Choroid plexus epithelial cell (primary cell): ENCODE measurements around the gene B3GNT8.
A peak's percentile ranks its signal among the peaks of the same experiment; 100 is the strongest.

Experiments
- DNase-seq: peaks from one replicate; pipeline ENCODE4 v3.0.0-alpha.2; 2010; ENCODE audit warnings: low read depth
- H3K4me3 ChIP-seq: 2 replicates; pipeline ENCODE4 v1.5.1; 2011; ENCODE audit warnings: low read depth, mild to moderate bottlenecking, control low read depth, low read length, moderate library complexity
- TF ChIP-seq, protein P1 (sequence below): conservative IDR thresholded peaks from 2 replicates; pipeline ENCODE4 v1.5.1; 2011; ENCODE audit warnings: low read depth, mild to moderate bottlenecking, control low read depth, inconsistent platforms, low read length, moderate library complexity

The B3GNT8 gene

DNA sequence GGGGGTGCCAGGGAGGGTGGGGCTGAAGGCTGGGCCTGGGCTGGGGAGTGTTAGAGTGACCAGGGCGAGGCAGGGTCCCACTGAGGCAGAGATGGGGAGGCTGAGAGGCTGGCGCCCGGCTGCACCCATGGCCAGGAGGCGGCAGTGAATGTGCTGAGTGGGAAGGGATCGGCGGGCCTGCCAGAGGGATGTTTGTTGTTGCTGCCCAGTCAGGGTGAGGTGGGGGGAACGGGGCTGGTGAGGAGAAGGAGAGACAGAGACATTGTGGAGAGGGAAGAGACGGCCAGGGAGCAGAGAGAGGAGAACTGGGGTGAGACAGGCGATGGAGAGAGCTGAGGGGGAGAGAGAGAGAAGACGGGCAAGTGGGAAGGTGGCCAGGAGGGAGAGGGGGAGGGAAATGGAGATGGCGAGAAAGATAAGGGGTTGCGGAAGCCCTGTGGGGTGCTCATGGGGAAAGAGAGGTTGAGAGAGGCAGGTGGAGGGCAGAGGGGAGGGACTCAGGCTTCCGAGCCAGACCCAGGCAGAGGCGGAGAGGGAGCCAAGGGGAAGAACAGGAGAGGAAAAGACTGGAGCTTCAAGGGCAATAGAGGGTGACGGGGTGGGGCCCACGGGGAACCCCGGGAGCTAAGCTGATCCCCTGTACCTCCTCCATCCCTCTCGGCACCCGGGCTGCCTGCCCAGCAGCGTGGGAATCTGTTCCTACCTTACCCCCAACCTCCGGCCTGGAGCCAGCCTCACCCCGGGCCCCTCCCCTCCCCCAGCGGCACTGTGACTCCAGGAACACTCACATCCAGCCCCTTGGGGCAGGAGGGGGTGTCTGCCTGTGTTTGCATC, 690 bp upstream of the B3GNT8 start:
- TF ChIP-seq, protein P1, sequence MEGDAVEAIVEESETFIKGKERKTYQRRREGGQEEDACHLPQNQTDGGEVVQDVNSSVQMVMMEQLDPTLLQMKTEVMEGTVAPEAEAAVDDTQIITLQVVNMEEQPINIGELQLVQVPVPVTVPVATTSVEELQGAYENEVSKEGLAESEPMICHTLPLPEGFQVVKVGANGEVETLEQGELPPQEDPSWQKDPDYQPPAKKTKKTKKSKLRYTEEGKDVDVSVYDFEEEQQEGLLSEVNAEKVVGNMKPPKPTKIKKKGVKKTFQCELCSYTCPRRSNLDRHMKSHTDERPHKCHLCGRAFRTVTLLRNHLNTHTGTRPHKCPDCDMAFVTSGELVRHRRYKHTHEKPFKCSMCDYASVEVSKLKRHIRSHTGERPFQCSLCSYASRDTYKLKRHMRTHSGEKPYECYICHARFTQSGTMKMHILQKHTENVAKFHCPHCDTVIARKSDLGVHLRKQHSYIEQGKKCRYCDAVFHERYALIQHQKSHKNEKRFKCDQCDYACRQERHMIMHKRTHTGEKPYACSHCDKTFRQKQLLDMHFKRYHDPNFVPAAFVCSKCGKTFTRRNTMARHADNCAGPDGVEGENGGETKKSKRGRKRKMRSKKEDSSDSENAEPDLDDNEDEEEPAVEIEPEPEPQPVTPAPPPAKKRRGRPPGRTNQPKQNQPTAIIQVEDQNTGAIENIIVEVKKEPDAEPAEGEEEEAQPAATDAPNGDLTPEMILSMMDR: no peak
- peak overlapping the region; percentile 51 for H3K4me3 ChIP-seq
- peak; percentile 22 for DNase-seq

DNA sequence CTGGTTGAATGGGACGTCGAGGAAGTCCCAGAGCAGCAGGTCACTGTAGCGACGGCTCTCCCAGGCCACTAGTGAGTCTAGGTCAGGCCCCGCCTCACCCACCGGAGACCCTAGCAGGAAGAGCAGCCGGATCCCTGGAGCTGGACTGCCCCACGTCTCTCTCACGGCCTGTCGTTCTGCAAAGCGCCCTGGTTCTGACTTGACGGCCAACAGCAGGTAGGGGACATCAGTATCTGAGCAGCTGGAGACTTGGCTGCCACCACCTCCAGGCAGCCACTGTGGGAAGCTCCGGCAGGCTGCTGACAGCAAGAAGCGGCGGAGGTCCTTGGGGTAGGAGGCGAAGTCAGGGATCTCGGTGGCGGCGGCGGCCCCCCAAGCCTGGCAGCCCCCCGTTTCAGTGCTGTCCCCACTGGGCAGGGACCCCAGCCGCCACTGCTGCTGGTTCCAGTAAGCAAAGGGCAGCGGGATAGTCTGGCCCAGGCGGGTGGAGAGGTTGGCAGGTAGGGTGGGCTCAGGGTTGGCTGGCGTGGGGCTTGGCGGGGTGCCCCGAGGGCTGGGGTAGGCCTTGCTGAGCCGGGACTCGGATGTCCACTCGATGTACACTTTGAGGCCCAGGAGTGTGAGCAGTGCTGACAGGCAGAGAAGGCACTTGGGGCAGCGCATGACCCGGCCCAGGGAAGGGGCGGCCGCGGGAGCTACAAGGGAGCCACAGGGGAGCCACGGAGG, 895 bp downstream of the B3GNT8 start:
- TF ChIP-seq, protein P1: no peak
- DNase-seq: no peak
- no peak overlapping the region for H3K4me3 ChIP-seq

DNA sequence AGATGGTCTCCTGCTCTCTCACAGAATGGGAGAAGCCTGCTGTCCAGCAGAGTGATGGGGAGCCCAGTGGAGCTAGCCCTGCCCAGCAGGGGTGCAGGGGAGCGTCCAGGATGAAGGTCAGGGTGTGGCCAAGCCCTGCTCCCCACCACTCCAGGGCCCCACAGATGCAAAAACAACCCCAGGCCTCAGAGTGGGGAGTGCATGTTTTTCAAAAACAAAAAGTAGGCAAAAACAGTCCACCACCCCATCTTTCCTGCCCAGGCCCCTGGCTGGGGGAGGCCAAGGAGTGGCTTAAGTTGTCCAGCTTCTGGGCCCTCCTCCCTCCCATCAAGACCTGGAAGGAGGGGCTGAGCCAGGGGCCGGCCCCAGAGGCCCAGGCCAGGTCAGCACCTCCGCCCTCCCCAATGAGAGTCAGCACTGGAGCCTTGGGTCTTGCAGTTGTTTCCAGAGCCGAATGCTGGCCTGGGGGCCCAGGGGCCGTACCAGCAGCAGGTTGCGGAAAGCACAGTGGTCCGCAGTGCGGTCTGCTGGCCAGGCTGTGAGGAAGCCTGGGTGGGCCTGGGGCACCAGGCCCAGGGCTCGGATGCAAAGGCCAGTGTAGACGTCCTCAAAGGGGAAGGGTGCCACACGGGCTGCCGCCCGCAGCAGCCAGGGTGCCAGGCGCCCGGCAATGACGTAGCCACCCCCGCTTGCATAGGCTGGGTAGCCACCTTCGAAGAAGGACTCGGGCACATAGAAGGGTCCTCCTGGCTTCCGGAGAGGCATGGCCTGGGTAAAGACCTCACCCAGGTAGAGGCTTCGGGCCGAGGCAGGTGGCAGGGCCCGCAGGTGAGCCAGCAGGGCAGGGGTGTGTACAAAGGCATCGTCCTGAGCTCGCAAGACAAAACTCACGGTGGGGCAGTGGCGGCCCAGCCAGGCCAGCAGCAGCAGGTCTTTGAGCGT, 1.7 kb downstream of the B3GNT8 start:
- DNase-seq: no peak
- TF ChIP-seq, protein P1: no peak
- H3K4me3 ChIP-seq: no peak overlapping the region

DNA sequence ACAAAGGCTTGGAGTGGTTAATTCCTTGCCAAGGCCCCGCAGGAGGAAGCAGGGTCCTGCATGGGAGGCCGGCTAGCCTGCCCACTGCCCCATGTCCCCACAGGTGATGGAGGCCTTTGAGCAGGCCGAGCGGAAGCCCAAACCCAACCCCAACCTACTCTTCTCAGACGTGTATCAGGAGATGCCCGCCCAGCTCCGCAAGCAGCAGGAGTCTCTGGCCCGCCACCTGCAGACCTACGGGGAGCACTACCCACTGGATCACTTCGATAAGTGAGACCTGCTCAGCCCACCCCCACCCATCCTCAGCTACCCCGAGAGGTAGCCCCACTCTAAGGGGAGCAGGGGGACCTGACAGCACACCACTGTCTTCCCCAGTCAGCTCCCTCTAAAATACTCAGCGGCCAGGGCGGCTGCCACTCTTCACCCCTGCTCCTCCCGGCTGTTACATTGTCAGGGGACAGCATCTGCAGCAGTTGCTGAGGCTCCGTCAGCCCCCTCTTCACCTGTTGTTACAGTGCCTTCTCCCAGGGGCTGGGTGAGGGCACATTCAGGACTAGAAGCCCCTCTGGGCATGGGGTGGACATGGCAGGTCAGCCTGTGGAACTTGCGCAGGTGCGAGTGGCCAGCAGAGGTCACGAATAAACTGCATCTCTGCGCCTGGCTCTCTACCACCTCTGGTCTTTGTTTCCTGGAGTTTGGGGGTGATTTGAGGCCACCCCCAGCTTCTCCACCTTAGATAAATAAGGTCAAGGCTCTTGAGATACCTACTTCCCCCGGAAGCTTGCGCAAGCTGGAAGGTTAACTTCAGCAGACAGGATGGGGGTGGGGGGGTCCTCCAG, 2.6 kb downstream of the B3GNT8 start:
- no peak for DNase-seq

DNA sequence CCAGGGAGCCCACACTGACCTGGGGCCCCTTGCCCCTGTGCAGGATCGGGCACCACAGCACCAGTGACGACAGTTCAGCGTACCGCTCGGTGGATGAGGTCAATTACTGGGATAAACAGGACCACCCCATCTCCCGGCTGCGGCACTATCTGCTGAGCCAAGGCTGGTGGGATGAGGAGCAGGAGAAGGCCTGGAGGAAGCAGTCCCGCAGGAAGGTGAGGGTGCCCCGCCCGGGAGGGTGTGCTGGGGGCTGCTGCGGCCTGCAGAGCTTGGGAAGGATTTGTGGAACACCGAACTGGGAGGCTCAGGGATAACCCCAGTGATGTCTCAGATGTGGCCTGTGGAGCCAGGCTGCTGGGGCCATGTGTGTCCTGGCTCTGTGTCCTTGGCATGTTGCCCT, 4.2 kb downstream of the B3GNT8 start:
- DNase-seq: no peak
- H3K4me3 ChIP-seq: no peak overlapping the region
- TF ChIP-seq, protein P1: no peak

More for the DNA sequence above, 2.6 kb downstream of the B3GNT8 start:
- no peak overlapping the region for H3K4me3 ChIP-seq
- TF ChIP-seq, protein P1: no peak

DNA sequence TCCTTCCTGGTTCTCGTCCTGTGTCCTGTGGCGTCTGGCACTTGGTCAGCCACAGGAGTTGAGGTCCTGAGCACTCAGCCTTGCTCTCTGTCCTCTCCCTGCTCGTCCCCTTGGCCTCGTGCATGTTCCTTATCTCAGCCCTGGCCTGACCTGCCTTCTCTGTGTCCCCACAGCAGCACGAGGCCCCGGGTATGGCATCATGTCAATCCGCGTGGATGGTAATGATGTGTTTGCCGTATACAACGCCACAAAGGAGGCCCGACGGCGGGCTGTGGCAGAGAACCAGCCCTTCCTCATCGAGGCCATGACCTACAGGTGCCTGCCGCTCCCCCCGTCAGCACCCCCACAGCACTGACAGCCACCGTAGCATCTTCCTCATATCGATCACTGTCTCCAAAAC, 4.7 kb downstream of the B3GNT8 start:
- TF ChIP-seq, protein P1: no peak
- no peak for DNase-seq
- H3K4me3 ChIP-seq: no peak overlapping the region
